WTC11 (cell line): Measurements from ENCODE around the gene UCHL3. TPM values are rescaled to one million over a fixed set of nuclear protein-coding genes. Genes with fewer than 3 reads are reported as not detected.
A peak's percentile ranks its signal among the peaks of the same experiment; 100 is the strongest.

Source experiments
- ATF1 ChIP-seq: sonication (generic); formaldehyde crosslinking; IDR thresholded peaks from 2 replicates; pipeline ENCODE4 v1.8.1; 2023; ENCODE audit warnings: mild to moderate bottlenecking, moderate library complexity, missing genetic modification reagents
- CBFB ChIP-seq: sonication (generic); formaldehyde crosslinking; IDR thresholded peaks from 2 replicates; pipeline ENCODE4 v1.8.1; 2022; ENCODE audit warnings: mild to moderate bottlenecking, low read depth, missing genetic modification reagents
- CREM ChIP-seq: sonication (generic); formaldehyde crosslinking; IDR thresholded peaks from 2 replicates; pipeline ENCODE4 v1.8.1; 2022; ENCODE audit warnings: mild to moderate bottlenecking, missing genetic modification reagents, moderate library complexity
- FOXJ3 ChIP-seq: sonication (generic); formaldehyde crosslinking; IDR thresholded peaks from 2 replicates; pipeline ENCODE4 v1.9.0; 2021; ENCODE audit warnings: missing genetic modification reagents, mild to moderate bottlenecking, borderline replicate concordance
- KAT7 ChIP-seq: sonication (generic); formaldehyde crosslinking; IDR thresholded peaks from 2 replicates; pipeline ENCODE4 v1.8.1; 2023; ENCODE audit warnings: missing genetic modification reagents, mild to moderate bottlenecking, borderline replicate concordance
- MXD4 ChIP-seq: fragments of 250-450 bp; sonication (Bioruptor Pico); IDR thresholded peaks from 2 replicates; pipeline ENCODE4 v1.8.0; 2021; ENCODE audit warnings: mild to moderate bottlenecking, moderate library complexity, borderline replicate concordance
- NFATC4 ChIP-seq: fragments of 250-450 bp; sonication (Bioruptor Pico); IDR thresholded peaks from 2 replicates; pipeline ENCODE4 v1.9.0; 2021; ENCODE audit warnings: mild to moderate bottlenecking
- NFE2L1 ChIP-seq: sonication (generic); formaldehyde crosslinking; IDR thresholded peaks from 2 replicates; pipeline ENCODE4 v1.8.1; 2023; ENCODE audit warnings: missing genetic modification reagents
- NR2C2 ChIP-seq: sonication (generic); formaldehyde crosslinking; IDR thresholded peaks from 2 replicates; pipeline ENCODE4 v1.8.0; 2022; ENCODE audit warnings: mild to moderate bottlenecking, missing genetic modification reagents
- RORB ChIP-seq: fragments of 250-450 bp; sonication (Bioruptor Pico); IDR thresholded peaks from 2 replicates; pipeline ENCODE4 v1.9.0; 2021; ENCODE audit warnings: mild to moderate bottlenecking
- SMAD3 ChIP-seq: sonication (generic); formaldehyde crosslinking; IDR thresholded peaks from 2 replicates; pipeline ENCODE4 v1.8.0; 2022; ENCODE audit warnings: missing genetic modification reagents, mild to moderate bottlenecking, borderline replicate concordance
- TCF7 ChIP-seq: sonication (generic); formaldehyde crosslinking; IDR thresholded peaks from 2 replicates; pipeline ENCODE4 v1.8.0; 2022; ENCODE audit warnings: mild to moderate bottlenecking, low read depth, missing genetic modification reagents, moderate library complexity
- TEAD1 ChIP-seq: sonication (generic); formaldehyde crosslinking; IDR thresholded peaks from 2 replicates; pipeline ENCODE4 v1.8.0; 2022; ENCODE audit warnings: mild to moderate bottlenecking, missing genetic modification reagents
- ZNF121 ChIP-seq: sonication (generic); formaldehyde crosslinking; IDR thresholded peaks from 2 replicates; pipeline ENCODE4 v1.8.0; 2023; ENCODE audit warnings: missing genetic modification reagents
- ZNF263 ChIP-seq: sonication (generic); formaldehyde crosslinking; IDR thresholded peaks from 2 replicates; pipeline ENCODE4 v1.8.1; 2022; ENCODE audit warnings: low read depth, mild to moderate bottlenecking, moderate library complexity, missing genetic modification reagents
- ZNF317 ChIP-seq: sonication (generic); formaldehyde crosslinking; IDR thresholded peaks from 2 replicates; pipeline ENCODE4 v1.8.1; 2023; ENCODE audit warnings: low read depth, mild to moderate bottlenecking, moderate library complexity, missing genetic modification reagents, borderline replicate concordance
- ZNF396 ChIP-seq: fragments of 250-450 bp; sonication (Bioruptor Pico); IDR thresholded peaks from 2 replicates; pipeline ENCODE4 v1.8.0; 2021; ENCODE audit warnings: mild to moderate bottlenecking, moderate library complexity, borderline replicate concordance
- total RNA-seq: library from RNA; stranded (reverse); gene quantifications from 3 replicates; pipeline ENCODE4 v1.2.3, GENCODE V29; 2021
- TF ChIP-seq, protein P1 (sequence below): sonication (generic); formaldehyde crosslinking; IDR thresholded peaks from 2 replicates; pipeline ENCODE4 v1.8.0; 2023; ENCODE audit warnings: mild to moderate bottlenecking, missing genetic modification reagents
- TF ChIP-seq, protein P2 (sequence below): sonication (generic); formaldehyde crosslinking; IDR thresholded peaks from 2 replicates; pipeline ENCODE4 v1.8.1; 2022; ENCODE audit warnings: low read depth, mild to moderate bottlenecking, moderate library complexity, missing genetic modification reagents, borderline replicate concordance
- TF ChIP-seq, protein P3 (sequence below): sonication (generic); formaldehyde crosslinking; IDR thresholded peaks from 2 replicates; pipeline ENCODE4 v1.8.0; 2022; ENCODE audit warnings: mild to moderate bottlenecking, missing genetic modification reagents
- TF ChIP-seq, protein P4 (sequence below): sonication (generic); formaldehyde crosslinking; IDR thresholded peaks from 2 replicates; pipeline ENCODE4 v1.8.0; 2023; ENCODE audit warnings: missing genetic modification reagents
- TF ChIP-seq, protein P5 (sequence below): fragments of 250-450 bp; sonication (Bioruptor Pico); IDR thresholded peaks from 2 replicates; pipeline ENCODE4 v1.8.0; 2021; ENCODE audit warnings: mild to moderate bottlenecking
- TF ChIP-seq, protein P6 (sequence below): fragments of 250-450 bp; sonication (Bioruptor Pico); IDR thresholded peaks from 2 replicates; pipeline ENCODE4 v2.1.2; 2022; ENCODE audit warnings: mild to moderate bottlenecking, moderate library complexity
- TF ChIP-seq, protein P7 (sequence below): sonication (generic); formaldehyde crosslinking; IDR thresholded peaks from 2 replicates; pipeline ENCODE4 v1.8.0; 2022; ENCODE audit warnings: mild to moderate bottlenecking, missing genetic modification reagents
- TF ChIP-seq, protein P8 (sequence below): sonication (generic); formaldehyde crosslinking; IDR thresholded peaks from 2 replicates; pipeline ENCODE4 v1.8.0; 2023; ENCODE audit warnings: missing genetic modification reagents, mild to moderate bottlenecking, borderline replicate concordance

Gene UCHL3
- total RNA-seq, 1 experiment from 2014 or later, result 46.9 TPM

DNA sequence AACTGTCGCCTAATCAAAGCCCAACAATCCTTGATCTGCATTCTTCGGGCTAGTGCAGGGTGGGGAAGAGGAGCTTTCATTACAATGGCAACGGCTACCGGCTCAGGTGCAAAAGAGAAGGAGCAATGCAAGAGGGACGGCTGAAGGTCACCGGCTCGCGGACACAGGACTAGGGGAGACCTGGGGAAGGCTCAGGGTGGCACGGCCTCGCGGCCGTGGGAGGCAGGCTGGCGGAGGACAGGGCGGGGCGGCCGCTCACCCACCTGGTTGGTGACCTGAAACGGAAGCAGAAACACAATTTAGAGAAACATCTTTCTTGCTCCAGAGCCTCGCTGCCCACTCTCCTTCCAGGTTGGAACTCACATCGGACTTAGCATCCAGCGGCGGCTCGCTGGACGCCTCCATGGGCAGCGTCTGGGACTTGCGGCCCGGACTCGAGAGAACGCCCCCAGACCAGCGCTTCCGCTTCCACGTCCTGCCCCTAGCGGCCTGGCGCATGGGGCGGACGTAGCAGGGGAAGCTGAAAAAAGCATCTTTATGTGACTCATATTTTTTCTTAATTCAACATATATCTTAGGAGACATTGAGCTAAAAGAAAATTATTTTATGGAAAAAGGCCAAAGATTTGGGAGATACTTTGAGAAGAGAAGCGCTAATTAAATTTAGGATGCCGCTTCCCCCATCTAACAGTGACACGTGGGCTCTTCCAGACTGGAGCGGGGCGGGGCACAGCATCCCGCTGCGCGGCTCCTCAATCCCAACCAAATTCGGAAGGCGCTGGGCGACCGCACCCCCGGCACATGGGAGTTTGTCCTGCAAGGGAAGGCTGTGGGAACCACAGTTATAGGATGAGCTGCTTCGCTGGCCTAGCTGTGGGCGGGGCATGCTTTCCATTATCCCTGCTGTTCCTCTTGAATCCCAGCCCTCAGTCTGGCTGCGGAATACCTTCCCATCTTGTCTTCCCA, 11.9 kb upstream of the UCHL3 start, which contains the start of gene COMMD6 (continued):
- TF ChIP-seq, protein P1, sequence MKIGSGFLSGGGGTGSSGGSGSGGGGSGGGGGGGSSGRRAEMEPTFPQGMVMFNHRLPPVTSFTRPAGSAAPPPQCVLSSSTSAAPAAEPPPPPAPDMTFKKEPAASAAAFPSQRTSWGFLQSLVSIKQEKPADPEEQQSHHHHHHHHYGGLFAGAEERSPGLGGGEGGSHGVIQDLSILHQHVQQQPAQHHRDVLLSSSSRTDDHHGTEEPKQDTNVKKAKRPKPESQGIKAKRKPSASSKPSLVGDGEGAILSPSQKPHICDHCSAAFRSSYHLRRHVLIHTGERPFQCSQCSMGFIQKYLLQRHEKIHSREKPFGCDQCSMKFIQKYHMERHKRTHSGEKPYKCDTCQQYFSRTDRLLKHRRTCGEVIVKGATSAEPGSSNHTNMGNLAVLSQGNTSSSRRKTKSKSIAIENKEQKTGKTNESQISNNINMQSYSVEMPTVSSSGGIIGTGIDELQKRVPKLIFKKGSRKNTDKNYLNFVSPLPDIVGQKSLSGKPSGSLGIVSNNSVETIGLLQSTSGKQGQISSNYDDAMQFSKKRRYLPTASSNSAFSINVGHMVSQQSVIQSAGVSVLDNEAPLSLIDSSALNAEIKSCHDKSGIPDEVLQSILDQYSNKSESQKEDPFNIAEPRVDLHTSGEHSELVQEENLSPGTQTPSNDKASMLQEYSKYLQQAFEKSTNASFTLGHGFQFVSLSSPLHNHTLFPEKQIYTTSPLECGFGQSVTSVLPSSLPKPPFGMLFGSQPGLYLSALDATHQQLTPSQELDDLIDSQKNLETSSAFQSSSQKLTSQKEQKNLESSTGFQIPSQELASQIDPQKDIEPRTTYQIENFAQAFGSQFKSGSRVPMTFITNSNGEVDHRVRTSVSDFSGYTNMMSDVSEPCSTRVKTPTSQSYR (CRISPR knock-in tag), result 0 out of 2 replicates have a peak, but pooled peaks have one; percentile 27
- TF ChIP-seq ATF1 (CRISPR knock-in tag), result no peak
- TF ChIP-seq TEAD1 (CRISPR knock-in tag), result peak; percentile 73
- TF ChIP-seq, protein P2, sequence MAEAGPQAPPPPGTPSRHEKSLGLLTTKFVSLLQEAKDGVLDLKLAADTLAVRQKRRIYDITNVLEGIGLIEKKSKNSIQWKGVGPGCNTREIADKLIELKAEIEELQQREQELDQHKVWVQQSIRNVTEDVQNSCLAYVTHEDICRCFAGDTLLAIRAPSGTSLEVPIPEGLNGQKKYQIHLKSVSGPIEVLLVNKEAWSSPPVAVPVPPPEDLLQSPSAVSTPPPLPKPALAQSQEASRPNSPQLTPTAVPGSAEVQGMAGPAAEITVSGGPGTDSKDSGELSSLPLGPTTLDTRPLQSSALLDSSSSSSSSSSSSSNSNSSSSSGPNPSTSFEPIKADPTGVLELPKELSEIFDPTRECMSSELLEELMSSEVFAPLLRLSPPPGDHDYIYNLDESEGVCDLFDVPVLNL (CRISPR knock-in tag), result no peak
- TF ChIP-seq NR2C2, result no peak
- TF ChIP-seq SMAD3, result peak; percentile 76
- peak; percentile 93; the same call in 1 of the 2 replicates for TF ChIP-seq KAT7
- TF ChIP-seq TCF7 (CRISPR knock-in tag), result no peak
- TF ChIP-seq RORB (CRISPR knock-in tag), result no peak
- no peak for TF ChIP-seq ZNF396 (CRISPR knock-in tag)
- TF ChIP-seq NFE2L1 (CRISPR knock-in tag), result peak; percentile 68; the same call in 1 of the 2 replicates
- TF ChIP-seq ZNF263 (CRISPR knock-in tag), result no peak
- TF ChIP-seq MXD4, result no peak
- no peak for TF ChIP-seq FOXJ3 (CRISPR knock-in tag)
- TF ChIP-seq, protein P3, sequence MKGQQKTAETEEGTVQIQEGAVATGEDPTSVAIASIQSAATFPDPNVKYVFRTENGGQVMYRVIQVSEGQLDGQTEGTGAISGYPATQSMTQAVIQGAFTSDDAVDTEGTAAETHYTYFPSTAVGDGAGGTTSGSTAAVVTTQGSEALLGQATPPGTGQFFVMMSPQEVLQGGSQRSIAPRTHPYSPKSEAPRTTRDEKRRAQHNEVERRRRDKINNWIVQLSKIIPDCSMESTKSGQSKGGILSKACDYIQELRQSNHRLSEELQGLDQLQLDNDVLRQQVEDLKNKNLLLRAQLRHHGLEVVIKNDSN (CRISPR knock-in tag), result no peak
- TF ChIP-seq, protein P4, sequence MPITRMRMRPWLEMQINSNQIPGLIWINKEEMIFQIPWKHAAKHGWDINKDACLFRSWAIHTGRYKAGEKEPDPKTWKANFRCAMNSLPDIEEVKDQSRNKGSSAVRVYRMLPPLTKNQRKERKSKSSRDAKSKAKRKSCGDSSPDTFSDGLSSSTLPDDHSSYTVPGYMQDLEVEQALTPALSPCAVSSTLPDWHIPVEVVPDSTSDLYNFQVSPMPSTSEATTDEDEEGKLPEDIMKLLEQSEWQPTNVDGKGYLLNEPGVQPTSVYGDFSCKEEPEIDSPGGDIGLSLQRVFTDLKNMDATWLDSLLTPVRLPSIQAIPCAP (CRISPR knock-in tag), result no peak; the same call in 1 of the 2 replicates
- TF ChIP-seq, protein P5, sequence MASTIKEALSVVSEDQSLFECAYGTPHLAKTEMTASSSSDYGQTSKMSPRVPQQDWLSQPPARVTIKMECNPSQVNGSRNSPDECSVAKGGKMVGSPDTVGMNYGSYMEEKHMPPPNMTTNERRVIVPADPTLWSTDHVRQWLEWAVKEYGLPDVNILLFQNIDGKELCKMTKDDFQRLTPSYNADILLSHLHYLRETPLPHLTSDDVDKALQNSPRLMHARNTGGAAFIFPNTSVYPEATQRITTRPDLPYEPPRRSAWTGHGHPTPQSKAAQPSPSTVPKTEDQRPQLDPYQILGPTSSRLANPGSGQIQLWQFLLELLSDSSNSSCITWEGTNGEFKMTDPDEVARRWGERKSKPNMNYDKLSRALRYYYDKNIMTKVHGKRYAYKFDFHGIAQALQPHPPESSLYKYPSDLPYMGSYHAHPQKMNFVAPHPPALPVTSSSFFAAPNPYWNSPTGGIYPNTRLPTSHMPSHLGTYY (CRISPR knock-in tag), result no peak
- TF ChIP-seq, protein P6, sequence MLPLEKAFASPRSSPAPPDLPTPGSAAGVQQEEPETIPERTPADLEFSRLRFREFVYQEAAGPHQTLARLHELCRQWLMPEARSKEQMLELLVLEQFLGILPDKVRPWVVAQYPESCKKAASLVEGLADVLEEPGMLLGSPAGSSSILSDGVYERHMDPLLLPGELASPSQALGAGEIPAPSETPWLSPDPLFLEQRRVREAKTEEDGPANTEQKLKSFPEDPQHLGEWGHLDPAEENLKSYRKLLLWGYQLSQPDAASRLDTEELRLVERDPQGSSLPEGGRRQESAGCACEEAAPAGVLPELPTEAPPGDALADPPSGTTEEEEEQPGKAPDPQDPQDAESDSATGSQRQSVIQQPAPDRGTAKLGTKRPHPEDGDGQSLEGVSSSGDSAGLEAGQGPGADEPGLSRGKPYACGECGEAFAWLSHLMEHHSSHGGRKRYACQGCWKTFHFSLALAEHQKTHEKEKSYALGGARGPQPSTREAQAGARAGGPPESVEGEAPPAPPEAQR, result no peak
- TF ChIP-seq, protein P7, sequence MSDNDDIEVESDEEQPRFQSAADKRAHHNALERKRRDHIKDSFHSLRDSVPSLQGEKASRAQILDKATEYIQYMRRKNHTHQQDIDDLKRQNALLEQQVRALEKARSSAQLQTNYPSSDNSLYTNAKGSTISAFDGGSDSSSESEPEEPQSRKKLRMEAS (CRISPR knock-in tag), result peak; percentile 92
- TF ChIP-seq ZNF317 (CRISPR knock-in tag), result no peak
- TF ChIP-seq ZNF121 (CRISPR knock-in tag), result no peak
- TF ChIP-seq NFATC4 (CRISPR knock-in tag), result no peak
- no peak; the same call in 1 of the 2 replicates for TF ChIP-seq CREM
- TF ChIP-seq, protein P8, sequence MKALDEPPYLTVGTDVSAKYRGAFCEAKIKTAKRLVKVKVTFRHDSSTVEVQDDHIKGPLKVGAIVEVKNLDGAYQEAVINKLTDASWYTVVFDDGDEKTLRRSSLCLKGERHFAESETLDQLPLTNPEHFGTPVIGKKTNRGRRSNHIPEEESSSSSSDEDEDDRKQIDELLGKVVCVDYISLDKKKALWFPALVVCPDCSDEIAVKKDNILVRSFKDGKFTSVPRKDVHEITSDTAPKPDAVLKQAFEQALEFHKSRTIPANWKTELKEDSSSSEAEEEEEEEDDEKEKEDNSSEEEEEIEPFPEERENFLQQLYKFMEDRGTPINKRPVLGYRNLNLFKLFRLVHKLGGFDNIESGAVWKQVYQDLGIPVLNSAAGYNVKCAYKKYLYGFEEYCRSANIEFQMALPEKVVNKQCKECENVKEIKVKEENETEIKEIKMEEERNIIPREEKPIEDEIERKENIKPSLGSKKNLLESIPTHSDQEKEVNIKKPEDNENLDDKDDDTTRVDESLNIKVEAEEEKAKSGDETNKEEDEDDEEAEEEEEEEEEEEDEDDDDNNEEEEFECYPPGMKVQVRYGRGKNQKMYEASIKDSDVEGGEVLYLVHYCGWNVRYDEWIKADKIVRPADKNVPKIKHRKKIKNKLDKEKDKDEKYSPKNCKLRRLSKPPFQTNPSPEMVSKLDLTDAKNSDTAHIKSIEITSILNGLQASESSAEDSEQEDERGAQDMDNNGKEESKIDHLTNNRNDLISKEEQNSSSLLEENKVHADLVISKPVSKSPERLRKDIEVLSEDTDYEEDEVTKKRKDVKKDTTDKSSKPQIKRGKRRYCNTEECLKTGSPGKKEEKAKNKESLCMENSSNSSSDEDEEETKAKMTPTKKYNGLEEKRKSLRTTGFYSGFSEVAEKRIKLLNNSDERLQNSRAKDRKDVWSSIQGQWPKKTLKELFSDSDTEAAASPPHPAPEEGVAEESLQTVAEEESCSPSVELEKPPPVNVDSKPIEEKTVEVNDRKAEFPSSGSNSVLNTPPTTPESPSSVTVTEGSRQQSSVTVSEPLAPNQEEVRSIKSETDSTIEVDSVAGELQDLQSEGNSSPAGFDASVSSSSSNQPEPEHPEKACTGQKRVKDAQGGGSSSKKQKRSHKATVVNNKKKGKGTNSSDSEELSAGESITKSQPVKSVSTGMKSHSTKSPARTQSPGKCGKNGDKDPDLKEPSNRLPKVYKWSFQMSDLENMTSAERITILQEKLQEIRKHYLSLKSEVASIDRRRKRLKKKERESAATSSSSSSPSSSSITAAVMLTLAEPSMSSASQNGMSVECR (CRISPR knock-in tag), result peak; percentile 55; the same call in 1 of the 2 replicates
- peak; percentile 72; the same call in 1 of the 2 replicates for TF ChIP-seq CBFB (CRISPR knock-in tag)
